Endodermal cell (in vitro differentiated cells): ENCODE measurements around the gene GGT6. TPM values are rescaled to one million over a fixed set of nuclear protein-coding genes. Genes with fewer than 3 reads are reported as not detected.

Experiments used
- DNase-seq: peaks from one replicate; pipeline ENCODE4 v3.0.0-alpha.2; 2017
- H3K27ac ChIP-seq: 2 replicates; pipeline ENCODE4 v1.5.1; 2013; ENCODE audit warnings: mild to moderate bottlenecking, low read depth, low read length, moderate library complexity
- H3K27me3 ChIP-seq: 2 replicates; pipeline ENCODE4 v1.6.1; 2013; ENCODE audit warnings: mild to moderate bottlenecking, low read length, moderate library complexity; ENCODE audit not compliant: insufficient read depth, control insufficient read depth, poor library complexity, severe bottlenecking
- H3K36me3 ChIP-seq: 2 replicates; pipeline ENCODE4 v1.7.0; 2013; ENCODE audit warnings: mild to moderate bottlenecking, low read length, moderate library complexity; ENCODE audit not compliant: control insufficient read depth, insufficient read depth
- H3K4me1 ChIP-seq: one replicate; pipeline ENCODE4 v1.7.0; 2013; ENCODE audit warnings: low read length; ENCODE audit not compliant: control insufficient read depth, insufficient read depth
- H3K4me3 ChIP-seq: 2 replicates; pipeline ENCODE4 v1.5.1; 2013; ENCODE audit warnings: mild to moderate bottlenecking, low read length, moderate library complexity
- H3K9ac ChIP-seq: 2 replicates; pipeline ENCODE4 v1.6.1; 2013; ENCODE audit warnings: mild to moderate bottlenecking, low read length, moderate library complexity; ENCODE audit not compliant: poor library complexity, severe bottlenecking; ENCODE audit errors: extremely low read depth
- H3K9me3 ChIP-seq: 2 replicates; pipeline ENCODE4 v1.6.1; 2013; ENCODE audit warnings: mild to moderate bottlenecking, low read length, moderate library complexity; ENCODE audit not compliant: control insufficient read depth
- H3K27ac Mint-ChIP-seq: 2 replicates; pipeline ENCODE4 v1.8.0; 2020; ENCODE audit warnings: mixed read lengths
- H3K27me3 Mint-ChIP-seq: 2 replicates; pipeline ENCODE4 v1.8.0; 2021; ENCODE audit warnings: mild to moderate bottlenecking, mixed read lengths; ENCODE audit not compliant: insufficient read depth
- H3K36me3 Mint-ChIP-seq: 2 replicates; pipeline ENCODE4 v1.8.0; 2020; ENCODE audit warnings: low read depth, mixed read lengths
- H3K4me1 Mint-ChIP-seq: 2 replicates; pipeline ENCODE4 v1.8.0; 2020; ENCODE audit warnings: mixed read lengths
- H3K4me3 Mint-ChIP-seq: 2 replicates; pipeline ENCODE4 v1.8.0; 2020; ENCODE audit warnings: mild to moderate bottlenecking, moderate library complexity, mixed read lengths
- H3K9me3 Mint-ChIP-seq: 2 replicates; pipeline ENCODE4 v1.8.0; 2020; ENCODE audit warnings: mild to moderate bottlenecking, mixed read lengths
- CTCF ChIP-seq: fragments of 200-600 bp; sonication (generic); conservative IDR thresholded peaks from 2 replicates; pipeline ENCODE4 v1.5.0; 2021; ENCODE audit warnings: antibody characterized with exemption, mild to moderate bottlenecking
- WGBS, 2 experiments: methylation state at CpG; one replicate each; pipeline versions ENCODE4 v1.1.5 to v1.1.7; 2013; ENCODE audit warnings: missing lambda C conversion rate in 2 of 2, mixed read lengths in 1 of 2; ENCODE audit not compliant: insufficient coverage in 1 of 2, insufficient read length in 1 of 2; 5-methylcytosine and 5-hydroxymethylcytosine counted together
- total RNA-seq, 2 donors: library from RNA; stranded (reverse); fragmentation: NEBNext Ultra II Directional in 1 of 2; extraction: Animal tissue kit (Norgen Biotek cat#: 25700) in 1 of 2; gene quantifications; 2 replicates in 1 of 2; 3 replicates in 1 of 2; pipeline ENCODE4 v1.2.1, GENCODE V29; 2021

GGT6 gene
- total RNA-seq, 2 donors from 2014 or later = not detected

GRCh38 chr17:4530799-4531730 is 29.3 kb downstream of the GGT6 start:
- no peaks in the 10 kb centered on the region for H3K36me3 Mint-ChIP-seq
- Histone ChIP-seq H3K4me3 (no peak overlapping the region), H3K27me3 (no peaks in the 10 kb centered on the region), H3K27ac (no peak overlapping the region), H3K9ac (no peak overlapping the region), H3K9me3 (no peaks in the 10 kb centered on the region), H3K4me1 (no peaks in the 10 kb centered on the region), H3K36me3 (no peaks in the 10 kb centered on the region)
- peak; percentile 69 for DNase-seq
- no peak overlapping the region for H3K27ac Mint-ChIP-seq
- no peaks in the 10 kb centered on the region for H3K9me3 Mint-ChIP-seq
- 84 to 85% methylated on average over 19 to 30 of the region's 30 CpGs for WGBS, 2 experiments
- no peak overlapping the region for H3K4me3 Mint-ChIP-seq
- peaks cover 19% of the 10 kb centered on the region for H3K4me1 Mint-ChIP-seq
- no peak for TF ChIP-seq CTCF
- peaks cover 70% of the 10 kb centered on the region for H3K27me3 Mint-ChIP-seq

- H3K4me1 ChIP-seq = no peaks in the 10 kb centered on the region
- DNase-seq = no peak
- WGBS, 2 experiments = 88 to 95% methylated on average over 6 to 12 of the region's 13 CpGs
- no peak overlapping the region for H3K27ac ChIP-seq
- no peaks in the 10 kb centered on the region for H3K9me3 ChIP-seq
- Mint-ChIP-seq H3K9me3 (no peaks in the 10 kb centered on the region), H3K27me3 (peaks cover 78% of the 10 kb centered on the region), H3K27ac (no peak overlapping the region), H3K4me1 (peaks cover 13% of the 10 kb centered on the region), H3K36me3 (no peaks in the 10 kb centered on the region), H3K4me3 (no peak overlapping the region)
- H3K36me3 ChIP-seq = no peaks in the 10 kb centered on the region
- H3K9ac ChIP-seq = no peak overlapping the region
- no peak overlapping the region for H3K4me3 ChIP-seq
- TF ChIP-seq CTCF = no peak
- no peaks in the 10 kb centered on the region for H3K27me3 ChIP-seq
Measured at GRCh38 chr17:4529533-4530152, 30.7 kb downstream of the GGT6 start.

GRCh38 chr17:4527566-4528125 is 32.7 kb downstream of the GGT6 start:
- 38 to 52% methylated on average over 8 to 11 of the region's 12 CpGs for WGBS, 2 experiments
- peak; percentile 76 for DNase-seq
- Histone ChIP-seq H3K4me1 (no peaks in the 10 kb centered on the region), H3K27ac (no peak overlapping the region), H3K9me3 (no peaks in the 10 kb centered on the region), H3K36me3 (no peaks in the 10 kb centered on the region), H3K9ac (no peak overlapping the region), H3K27me3 (no peaks in the 10 kb centered on the region), H3K4me3 (no peak overlapping the region)
- TF ChIP-seq CTCF = peak; percentile 46
- Mint-ChIP-seq H3K4me3 (no peak overlapping the region), H3K27ac (no peak overlapping the region), H3K27me3 (peaks cover 76% of the 10 kb centered on the region), H3K9me3 (no peaks in the 10 kb centered on the region), H3K4me1 (peaks cover 16% of the 10 kb centered on the region), H3K36me3 (no peaks in the 10 kb centered on the region)
